A549 (cell line): ENCODE results near the gene PRMT7. TPM values are rescaled to one million over a fixed set of nuclear protein-coding genes. Genes with fewer than 3 reads are reported as not detected.
A peak's percentile ranks its signal among the peaks of the same experiment; 100 is the strongest.

Experiments used
- ATAC-seq, 2 experiments: fragments of 200-7000 bp in 1 of 2; fragments of >200 bp in 1 of 2; cut with Nextera tagmentation in 1 of 2; cut with Tn5 transposase in 1 of 2; 3 replicates each; pipeline versions ENCODE4 v1.8.0 to v1.9.1; 2018 to 2020; ENCODE audit warnings: mild to moderate bottlenecking in 1 of 2, moderate library complexity in 1 of 2
- CTCF ChIA-PET: fragments of 300-600 bp; sonication (Branson Sonifier 250); formaldehyde crosslinking; extraction: SDS; loops from one replicate; lab custom pipeline; 2021; ENCODE audit warnings: antibody characterized with exemption, inconsistent platforms; lab: Yijun Ruan, JAX
- POLR2A ChIA-PET: fragments of 350-600 bp; formaldehyde crosslinking; extraction: SDS; loops from one replicate; lab custom pipeline; 2021; ENCODE audit warnings: antibody characterized with exemption, inconsistent platforms; lab: Yijun Ruan, JAX
- DNase-seq, 2 experiments: peaks; one replicate each; pipeline versions ENCODE4 v3.0.0 to v3.0.0-alpha.2; 2011 to 2016; ENCODE audit warnings: low read depth in 1 of 2, low spot score in 1 of 2
- FAIRE-seq: peaks from 2 replicates; lab custom pipeline; 2011; peaks lifted over from hg19 to GRCh38; lab: Jason Lieb, UNC
- H3K27ac ChIP-seq, 2 experiments: fragments of >200 bp; sonication (Bioruptor Twin); formaldehyde crosslinking; 3 replicates each; pipeline ENCODE4 v1.5.1; 2016 to 2017
- H3K4me1 ChIP-seq: fragments of >200 bp; sonication (Bioruptor Twin); formaldehyde crosslinking; 3 replicates; pipeline ENCODE4 v1.6.1; 2016
- H3K4me2 ChIP-seq: fragments of >200 bp; sonication (Bioruptor Twin); formaldehyde crosslinking; 3 replicates; pipeline ENCODE4 v1.6.1; 2016
- H3K4me3 ChIP-seq: fragments of >200 bp; sonication (Bioruptor Twin); formaldehyde crosslinking; 3 replicates; pipeline ENCODE4 v1.5.1; 2016
- H3K9me3 ChIP-seq: fragments of >200 bp; sonication (Bioruptor Twin); formaldehyde crosslinking; 3 replicates; pipeline ENCODE4 v1.6.1; 2016
- EP300 ChIP-seq, 2 experiments: fragments of >200 bp; sonication (Bioruptor Twin); formaldehyde crosslinking; IDR thresholded peaks; 2 replicates in 1 of 2; 3 replicates in 1 of 2; pipeline ENCODE4 v1.6.1; 2016 to 2017
- HDAC2 ChIP-seq: fragments of 200-600 bp; sonication (generic); IDR thresholded peaks from 2 replicates; pipeline ENCODE4 v1.6.1; 2016
- HEYL ChIP-seq: fragments of 250-450 bp; sonication (Bioruptor Pico); IDR thresholded peaks from 2 replicates; pipeline ENCODE4 v1.8.0; 2021; ENCODE audit warnings: mild to moderate bottlenecking, moderate library complexity
- JUN ChIP-seq, 2 experiments: fragments of >200 bp; sonication (Bioruptor Twin); formaldehyde crosslinking; IDR thresholded peaks; 2 replicates in 1 of 2; 3 replicates in 1 of 2; pipeline ENCODE4 v1.6.1; 2016 to 2017
- JUNB ChIP-seq: fragments of >200 bp; sonication (Bioruptor Twin); formaldehyde crosslinking; IDR thresholded peaks from 2 replicates; pipeline ENCODE4 v1.6.1; 2016
- NPAS2 ChIP-seq: fragments of 250-450 bp; sonication (Bioruptor Pico); IDR thresholded peaks from 2 replicates; pipeline ENCODE4 v1.8.0; 2022; ENCODE audit warnings: mild to moderate bottlenecking, moderate library complexity, borderline replicate concordance
- POLR2AphosphoS2 ChIP-seq: conservative IDR thresholded peaks from 2 replicates; pipeline ENCODE4 v1.6.1; 2012; ENCODE audit warnings: low read length, improper control_type of control experiment, inconsistent platforms
- RAD21 ChIP-seq, 2 experiments: fragments of >200 bp in 1 of 2; sonication (Bioruptor Twin) in 1 of 2; formaldehyde crosslinking in 1 of 2; IDR thresholded peaks in 1 of 2; conservative IDR thresholded peaks in 1 of 2; 2 replicates in 1 of 2; 3 replicates in 1 of 2; pipeline ENCODE4 v1.6.1; 2012 to 2018; ENCODE audit warnings: inconsistent platforms in 1 of 2
- RFX5 ChIP-seq: fragments of 450-650 bp; IDR thresholded peaks from 2 replicates; pipeline ENCODE4 v1.7.1; 2014; ENCODE audit warnings: antibody characterized with exemption, mild to moderate bottlenecking, moderate library complexity
- SMC3 ChIP-seq: fragments of >200 bp; sonication (Bioruptor Twin); formaldehyde crosslinking; IDR thresholded peaks from 3 replicates; pipeline ENCODE4 v1.6.1; 2018; ENCODE audit warnings: inconsistent platforms
- ZNF302 ChIP-seq: fragments of 250-450 bp; sonication (Bioruptor Pico); IDR thresholded peaks from 2 replicates; pipeline ENCODE4 v1.9.0; 2021; ENCODE audit warnings: inconsistent platforms, mild to moderate bottlenecking, moderate library complexity
- WGBS: methylation state at CpG from one replicate; pipeline ENCODE4 v1.1.6; 2017; ENCODE audit errors: missing lambda C conversion rate; 5-methylcytosine and 5-hydroxymethylcytosine counted together
- polyA plus RNA-seq, 4 experiments: library from polyadenylated mRNA; depleted of rRNA in 3 of 4; stranded (reverse); fragments of >200 nt; fragmentation: RNase III in 1 of 4; extraction: RNeasy Plus Mini Kit Qiagen cat#74134 plus additional on column Dnase treatment in 1 of 4; gene quantifications; 2 replicates in 3 of 4; 3 replicates in 1 of 4; pipeline ENCODE4 v1.2.3, GENCODE V29; 2011 to 2017
- TF ChIP-seq, protein P1 (sequence below): fragments of >200 bp; sonication (Bioruptor Twin); formaldehyde crosslinking; IDR thresholded peaks from 3 replicates; pipeline ENCODE4 v1.5.1; 2016

PRMT7 gene
- polyA plus RNA-seq, 2 of the 4 experiments (the other 2 are of a cell fraction), result 37.1 to 44.7 TPM

DNA sequence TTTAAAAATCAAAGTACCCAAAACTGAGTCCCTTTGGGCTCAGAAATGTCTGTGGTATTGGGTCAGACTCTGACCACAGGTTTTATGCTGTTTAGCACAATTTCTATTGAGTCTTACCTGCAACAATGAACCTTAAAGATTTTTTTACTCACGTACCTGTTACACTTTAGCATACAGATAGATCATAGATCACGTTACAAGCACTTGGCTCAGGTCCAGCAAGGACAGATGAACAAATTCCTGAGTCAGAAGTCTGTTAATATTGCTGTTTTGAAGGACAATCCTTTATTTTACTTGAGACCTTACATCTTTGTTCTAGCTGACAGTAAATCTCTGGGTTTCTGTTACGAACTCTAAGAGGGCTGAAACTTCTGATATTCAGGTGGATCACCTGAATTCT, 12.9 kb upstream of the PRMT7 start (continued):
- TF ChIP-seq, protein P1, sequence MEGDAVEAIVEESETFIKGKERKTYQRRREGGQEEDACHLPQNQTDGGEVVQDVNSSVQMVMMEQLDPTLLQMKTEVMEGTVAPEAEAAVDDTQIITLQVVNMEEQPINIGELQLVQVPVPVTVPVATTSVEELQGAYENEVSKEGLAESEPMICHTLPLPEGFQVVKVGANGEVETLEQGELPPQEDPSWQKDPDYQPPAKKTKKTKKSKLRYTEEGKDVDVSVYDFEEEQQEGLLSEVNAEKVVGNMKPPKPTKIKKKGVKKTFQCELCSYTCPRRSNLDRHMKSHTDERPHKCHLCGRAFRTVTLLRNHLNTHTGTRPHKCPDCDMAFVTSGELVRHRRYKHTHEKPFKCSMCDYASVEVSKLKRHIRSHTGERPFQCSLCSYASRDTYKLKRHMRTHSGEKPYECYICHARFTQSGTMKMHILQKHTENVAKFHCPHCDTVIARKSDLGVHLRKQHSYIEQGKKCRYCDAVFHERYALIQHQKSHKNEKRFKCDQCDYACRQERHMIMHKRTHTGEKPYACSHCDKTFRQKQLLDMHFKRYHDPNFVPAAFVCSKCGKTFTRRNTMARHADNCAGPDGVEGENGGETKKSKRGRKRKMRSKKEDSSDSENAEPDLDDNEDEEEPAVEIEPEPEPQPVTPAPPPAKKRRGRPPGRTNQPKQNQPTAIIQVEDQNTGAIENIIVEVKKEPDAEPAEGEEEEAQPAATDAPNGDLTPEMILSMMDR, result no peak
- no peak for TF ChIP-seq RAD21 (conservative IDR thresholded peaks at IDR 0.05 in 1 of 2, IDR thresholded peaks at IDR 0.05 in 1 of 2)

DNA sequence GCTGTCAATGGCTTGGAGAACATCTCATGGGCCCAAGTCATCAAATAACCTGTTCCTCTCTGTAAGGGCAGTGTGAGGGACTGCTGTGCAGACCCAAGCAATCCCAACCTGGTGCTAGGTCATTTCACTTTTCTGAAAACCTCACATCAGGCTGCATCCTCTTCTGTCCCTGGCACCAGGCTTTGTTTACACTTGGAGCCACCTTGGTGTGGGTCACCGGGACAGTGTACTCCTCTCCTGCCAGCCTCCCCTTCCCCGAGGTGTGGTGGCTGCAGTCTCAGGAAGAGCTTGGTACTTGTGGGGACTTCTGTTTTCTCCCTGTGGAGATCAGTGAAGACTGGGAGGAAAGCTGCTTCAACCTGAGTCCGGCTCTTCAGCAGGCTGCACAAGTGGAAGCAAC, 12.5 kb upstream of the PRMT7 start:
- CTCF ChIA-PET, result interaction anchor here (0.9 to 6.0 kb wide), 4 partner anchors 8 to 38 kb away, joined by 3 to 42 read pairs (median 14); partner anchors contain the start of gene SLC7A6
- POLR2A ChIA-PET, result interaction anchor here (3.1 kb wide), 1 partner anchor 12 kb away, joined by 25 read pairs; the partner anchor contains the start of genes PRMT7 and SLC7A6OS
- H3K4me3 ChIP-seq, result no peak overlapping the region
- no peak for ATAC-seq
- WGBS, result 77% methylated on average over 3 of the region's 3 CpGs
- no peak for TF ChIP-seq HEYL (CRISPR knock-in tag)
- no peak for TF ChIP-seq SMC3
- TF ChIP-seq NPAS2 (CRISPR knock-in tag), result no peak
- no peak for TF ChIP-seq ZNF302 (CRISPR knock-in tag)
- no peak for TF ChIP-seq JUNB
- no peaks in the 10 kb centered on the region for H3K9me3 ChIP-seq
- H3K27ac ChIP-seq, result no peak overlapping the region
- H3K4me2 ChIP-seq, result no peak overlapping the region
- no peak for FAIRE-seq
- DNase-seq, result no peak
- H3K4me1 ChIP-seq, result peaks cover 13% of the 10 kb centered on the region; the same call in 2 of the 3 replicates

DNA sequence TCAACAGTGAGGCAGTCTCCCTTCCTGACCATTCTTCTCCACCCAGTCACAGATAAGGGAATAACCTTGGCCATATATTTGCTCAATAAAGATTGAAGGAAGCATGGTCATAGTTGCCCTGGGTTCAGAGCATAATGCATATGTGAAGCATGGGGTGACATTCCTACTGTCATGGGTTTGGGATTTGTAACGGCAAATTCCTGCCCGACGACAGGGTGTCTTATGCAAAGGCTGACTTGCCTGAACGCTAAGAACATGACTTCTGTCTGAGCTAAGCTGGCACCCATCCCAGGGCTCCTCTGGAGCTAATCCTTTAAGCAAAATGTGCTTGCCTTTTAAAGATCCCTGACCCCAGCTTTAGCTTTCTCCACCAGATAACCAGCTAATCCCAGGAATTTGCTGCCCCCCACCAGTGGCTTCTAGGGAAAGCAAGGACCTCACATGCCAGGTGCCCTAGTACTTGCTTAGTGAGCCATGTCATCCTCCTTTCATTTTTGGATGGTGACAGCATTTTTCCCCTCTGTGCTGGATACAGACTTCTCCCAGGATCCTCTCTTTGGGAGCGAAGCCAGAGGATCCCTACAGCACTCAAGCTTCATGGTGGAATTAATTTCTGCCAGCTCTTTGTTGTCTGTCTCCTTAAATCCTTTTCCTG, 11.8 kb upstream of the PRMT7 start:
- no peak for FAIRE-seq
- CTCF ChIA-PET, result interaction anchor here (0.6 to 2.7 kb wide), 7 partner anchors 9 to 776 kb away, joined by 3 to 24 read pairs (median 3); partner anchors contain the start of gene SLC7A6
- H3K4me2 ChIP-seq, result no peak overlapping the region

GRCh38 chr16:68299571-68300453, 11.0 kb upstream of the PRMT7 start:
- ChIA-PET CTCF (interaction anchor here (0.5 to 2.7 kb wide), 12 partner anchors 10 to 221 kb away, joined by 3 to 24 read pairs (median 3); partner anchors contain the start of genes PRMT7, SLC7A6 and SLC7A6OS), POLR2A (interaction anchor here (1.8 to 3.1 kb wide), 2 partner anchors 11 to 35 kb away, joined by 9 to 25 read pairs; partner anchors contain the start of genes PRMT7, SLC7A6 and SLC7A6OS)
- ATAC-seq (no peak), DNase-seq (no peak), FAIRE-seq (no peak)
- peaks cover 13% of the 10 kb centered on the region; the same call in 2 of the 3 replicates for H3K4me1 ChIP-seq
- no peak overlapping the region for H3K4me3 ChIP-seq
- no peak overlapping the region for H3K27ac ChIP-seq
- TF ChIP-seq RFX5 (no peak), POLR2AphosphoS2 (0 out of 2 replicates have a peak, but pooled peaks have one; percentile 79), HDAC2 (no peak), JUN (IDR thresholded peaks at IDR 0.05) (0 out of 5 replicates have a peak, but pooled peaks of 1 of the 2 experiments have one; percentile 2)
- no peak overlapping the region for H3K4me2 ChIP-seq
- no peaks in the 10 kb centered on the region for H3K9me3 ChIP-seq
- WGBS, result 82% methylated on average over 11 of the region's 11 CpGs

More for the DNA sequence above, 11.8 kb upstream of the PRMT7 start:
- H3K4me1 ChIP-seq, result peaks cover 13% of the 10 kb centered on the region; the same call in 2 of the 3 replicates
- 72% methylated on average over 5 of the region's 5 CpGs for WGBS
- H3K4me3 ChIP-seq, result no peak overlapping the region
- peak in 1 of 2 experiments; percentile 13; a peak in 2 of 6 replicates for ATAC-seq
- H3K27ac ChIP-seq, result no peak overlapping the region
- no peak for DNase-seq
- no peaks in the 10 kb centered on the region for H3K9me3 ChIP-seq
- no peak for TF ChIP-seq EP300 (IDR thresholded peaks at IDR 0.05)
- POLR2A ChIA-PET, result interaction anchor here (1.8 to 3.1 kb wide), 2 partner anchors 12 to 34 kb away, joined by 9 to 25 read pairs; partner anchors contain the start of genes PRMT7, SLC7A6 and SLC7A6OS
